Hepatocyte (in vitro differentiated cells): ENCODE data around the gene SPON2.

ENCODE experiments used
- CTCF ChIP-seq: fragments of 200-600 bp; sonication (generic); IDR thresholded peaks from 2 replicates; pipeline ENCODE4 v1.5.1; 2016; ENCODE audit warnings: antibody characterized with exemption, mild to moderate bottlenecking; ENCODE audit not compliant: poor library complexity
- EZH2 ChIP-seq: fragments of 200-600 bp; sonication (generic); IDR thresholded peaks from 2 replicates; pipeline ENCODE4 v1.6.1; 2016; ENCODE audit warnings: antibody characterized with exemption, mild to moderate bottlenecking, borderline replicate concordance
- EZH2phosphoT487 ChIP-seq: fragments of 200-600 bp; sonication (generic); IDR thresholded peaks from one replicate; pipeline ENCODE4 v1.6.1; 2018; ENCODE audit warnings: antibody characterized with exemption, mild to moderate bottlenecking, low read depth, moderate library complexity; ENCODE audit not compliant: unreplicated experiment, severe bottlenecking

GRCh38 chr4:1171311-1172227 lies 814 bp downstream of the SPON2 start:
- TF ChIP-seq CTCF (peak; percentile 11), EZH2 (peak; percentile 77), EZH2phosphoT487 (peak; percentile 67)
